ENCODE measurements around the gene DPEP2NB.
"Not testable (repeated sequence)": the region's sequence is repeated elsewhere in the genome, so short reads cannot be mapped to it uniquely, and the experiment has no call there.

Gene DPEP2NB

GRCh38 chr16:68015681-68016080 is at the start of gene DPEP2NB:
DPEP2NB (minus strand) TSS chr16:68015911; CDS start chr16:68015770, 141 bp downstream.
- in situ Hi-C loops (cut with HindIII; ENCODE audit: low sequenced_read_pairs) = loop anchor here (25.0 kb wide), 1 partner anchor 103 kb away; no protein-coding TSS in a partner anchor

- in situ Hi-C loops (cut with HindIII; ENCODE audit: low sequenced_read_pairs) = no loop called here
Observed at GRCh38 chr16:68064791-68065365, 49.2 kb upstream of the DPEP2NB start.

GRCh38 chr16:68062910-68063393 is 47.2 kb upstream of the DPEP2NB start:
- in situ Hi-C loops (cut with HindIII; ENCODE audit: low sequenced_read_pairs) = no loop called here

- in situ Hi-C loops (cut with HindIII; ENCODE audit: low sequenced_read_pairs) = no loop called here
Observed at GRCh38 chr16:68061396-68061795, 45.7 kb upstream of the DPEP2NB start.

- in situ Hi-C loops (cut with HindIII; ENCODE audit: low sequenced_read_pairs) = no loop called here
Observed at GRCh38 chr16:68059804-68060203, 44.1 kb upstream of the DPEP2NB start.

- in situ Hi-C loops (cut with HindIII; ENCODE audit: low sequenced_read_pairs) = no loop called here
Observed at GRCh38 chr16:68055395-68055794, 39.7 kb upstream of the DPEP2NB start.

GRCh38 chr16:68049449-68049848 is 33.7 kb upstream of the DPEP2NB start:
- in situ Hi-C loops (cut with HindIII; ENCODE audit: low sequenced_read_pairs) = no loop called here

- in situ Hi-C loops (cut with HindIII; ENCODE audit: low sequenced_read_pairs) = no loop called here
Observed at GRCh38 chr16:68047987-68048386, 32.3 kb upstream of the DPEP2NB start.

GRCh38 chr16:68046106-68046505 is 30.4 kb upstream of the DPEP2NB start:
- in situ Hi-C loops (cut with HindIII; ENCODE audit: low sequenced_read_pairs) = no loop called here

- in situ Hi-C loops (cut with HindIII; ENCODE audit: low sequenced_read_pairs) = no loop called here
Observed at GRCh38 chr16:68041783-68042182, 26.1 kb upstream of the DPEP2NB start.

GRCh38 chr16:68040506-68041288 is 25.0 kb upstream of the DPEP2NB start:
- in situ Hi-C loops (cut with HindIII; ENCODE audit: low sequenced_read_pairs) = no loop called here

- in situ Hi-C loops (cut with HindIII; ENCODE audit: low sequenced_read_pairs) = no loop called here
Observed at GRCh38 chr16:68037841-68038597, 22.3 kb upstream of the DPEP2NB start.

GRCh38 chr16:68035227-68035626 is 19.5 kb upstream of the DPEP2NB start:
- in situ Hi-C loops (cut with HindIII; ENCODE audit: low sequenced_read_pairs) = no loop called here

GRCh38 chr16:68033101-68033500 is 17.4 kb upstream of the DPEP2NB start:
- in situ Hi-C loops (cut with HindIII; ENCODE audit: low sequenced_read_pairs) = no loop called here

GRCh38 chr16:68031951-68032350 is 16.2 kb upstream of the DPEP2NB start:
- in situ Hi-C loops (cut with HindIII; ENCODE audit: low sequenced_read_pairs) = no loop called here

- in situ Hi-C loops (cut with HindIII; ENCODE audit: low sequenced_read_pairs) = not testable (repeated sequence)
Observed at GRCh38 chr16:68030108-68030507, 14.4 kb upstream of the DPEP2NB start.

GRCh38 chr16:68028996-68029395 is 13.3 kb upstream of the DPEP2NB start:
- in situ Hi-C loops (cut with HindIII; ENCODE audit: low sequenced_read_pairs) = no loop called here

GRCh38 chr16:68022728-68023537 is 7.2 kb upstream of the DPEP2NB start, which contains the start of the genes DDX28 and DUS2:
DDX28 (minus strand) TSS chr16:68023232; CDS start chr16:68023202, 30 bp downstream.
DUS2 (plus strand) TSS chr16:68023284; CDS start chr16:68038024, 14,740 bp downstream.
- in situ Hi-C loops (cut with HindIII; ENCODE audit: low sequenced_read_pairs) = loop anchor here (25.0 kb wide), 1 partner anchor 111 kb away; no protein-coding TSS in a partner anchor

- in situ Hi-C loops (cut with HindIII; ENCODE audit: low sequenced_read_pairs) = loop anchor here (25.0 kb wide), 1 partner anchor 110 kb away; no protein-coding TSS in a partner anchor
Observed at GRCh38 chr16:68022278-68022727, 6.6 kb upstream of the DPEP2NB start.

GRCh38 chr16:68021490-68021889 is 5.8 kb upstream of the DPEP2NB start:
- in situ Hi-C loops (cut with HindIII; ENCODE audit: low sequenced_read_pairs) = loop anchor here (25.0 kb wide), 1 partner anchor 109 kb away; no protein-coding TSS in a partner anchor

All from DLD1 (cell line).